OCI-LY1 (cell line): Measurements from ENCODE around the gene OCIAD1.

Source experiments
- EZH2 ChIP-seq: fragments of 200-600 bp; sonication (generic), shearing (Covaris generic); IDR thresholded peaks from 2 replicates; pipeline ENCODE4 v1.8.0; 2017; ENCODE audit warnings: borderline replicate concordance, mixed run types, mild to moderate bottlenecking, antibody characterized with exemption, low read length, moderate library complexity, mixed read lengths
- TF ChIP-seq, protein P1 (sequence below): fragments of 200-600 bp; sonication (generic), shearing (Covaris generic); IDR thresholded peaks from 2 replicates; pipeline ENCODE4 v1.5.1; 2017; ENCODE audit warnings: mild to moderate bottlenecking, antibody characterized with exemption, low read length, moderate library complexity, mixed read lengths

DNA sequence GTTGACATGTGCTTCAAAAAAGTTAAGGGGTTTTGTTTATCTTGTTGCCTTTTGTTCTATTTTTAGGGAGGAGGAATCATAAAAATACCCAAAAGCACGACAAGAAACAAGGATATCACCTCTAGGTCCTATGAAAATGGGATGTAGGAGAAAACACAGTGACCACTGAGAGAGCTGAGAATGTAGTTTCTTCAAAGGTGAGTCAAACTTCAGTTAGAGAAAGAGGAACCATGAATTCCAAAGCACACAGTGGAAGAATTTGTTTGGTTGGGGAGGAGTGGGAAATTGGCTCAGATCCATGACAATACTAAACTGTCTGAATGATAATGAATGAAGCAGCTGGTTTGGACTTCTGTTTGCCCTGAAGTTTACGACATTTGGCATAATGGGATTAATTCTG is 31.7 kb upstream of the OCIAD1 start:
- TF ChIP-seq, protein P1, sequence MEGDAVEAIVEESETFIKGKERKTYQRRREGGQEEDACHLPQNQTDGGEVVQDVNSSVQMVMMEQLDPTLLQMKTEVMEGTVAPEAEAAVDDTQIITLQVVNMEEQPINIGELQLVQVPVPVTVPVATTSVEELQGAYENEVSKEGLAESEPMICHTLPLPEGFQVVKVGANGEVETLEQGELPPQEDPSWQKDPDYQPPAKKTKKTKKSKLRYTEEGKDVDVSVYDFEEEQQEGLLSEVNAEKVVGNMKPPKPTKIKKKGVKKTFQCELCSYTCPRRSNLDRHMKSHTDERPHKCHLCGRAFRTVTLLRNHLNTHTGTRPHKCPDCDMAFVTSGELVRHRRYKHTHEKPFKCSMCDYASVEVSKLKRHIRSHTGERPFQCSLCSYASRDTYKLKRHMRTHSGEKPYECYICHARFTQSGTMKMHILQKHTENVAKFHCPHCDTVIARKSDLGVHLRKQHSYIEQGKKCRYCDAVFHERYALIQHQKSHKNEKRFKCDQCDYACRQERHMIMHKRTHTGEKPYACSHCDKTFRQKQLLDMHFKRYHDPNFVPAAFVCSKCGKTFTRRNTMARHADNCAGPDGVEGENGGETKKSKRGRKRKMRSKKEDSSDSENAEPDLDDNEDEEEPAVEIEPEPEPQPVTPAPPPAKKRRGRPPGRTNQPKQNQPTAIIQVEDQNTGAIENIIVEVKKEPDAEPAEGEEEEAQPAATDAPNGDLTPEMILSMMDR = no peak
- no peak for TF ChIP-seq EZH2
